AG09309 (cell line): Measurements from ENCODE around the gene TCF25.

Experiments used
- DNase-seq: peaks from one replicate; pipeline ENCODE4 v3.0.0-alpha.2; 2010; ENCODE audit warnings: low read depth
- H3K4me3 ChIP-seq: 2 replicates; pipeline ENCODE4 v1.5.1; 2011; ENCODE audit warnings: mild to moderate bottlenecking, low read depth, low read length, moderate library complexity; ENCODE audit not compliant: control insufficient read depth
- TF ChIP-seq, protein P1 (sequence below): IDR thresholded peaks from 2 replicates; pipeline ENCODE4 v1.5.1; 2011; ENCODE audit warnings: mild to moderate bottlenecking, low read depth, low read length, inconsistent platforms; ENCODE audit not compliant: insufficient read depth, control insufficient read depth; ENCODE audit errors: missing control alignments

Gene TCF25

DNA sequence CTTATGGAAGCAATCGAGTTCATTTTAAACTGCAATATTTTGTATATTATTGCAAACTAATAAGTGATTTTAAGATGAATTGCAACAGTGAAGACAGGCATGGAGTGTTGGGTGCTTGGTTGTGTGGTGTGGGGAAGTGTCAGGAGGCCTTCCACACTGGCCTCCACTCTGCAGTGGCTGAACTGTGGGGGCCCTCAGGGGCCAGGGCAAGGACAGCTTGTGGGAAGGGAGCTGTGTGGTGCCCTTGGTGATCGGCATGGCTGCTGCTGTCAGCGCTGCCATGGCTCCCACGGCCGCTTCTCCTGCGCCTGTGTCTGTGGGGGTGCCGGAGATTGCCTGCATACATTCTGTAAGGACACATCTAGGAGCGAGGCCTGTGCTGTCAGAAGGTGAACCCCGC lies 19.2 kb downstream of the TCF25 start:
- DNase-seq = no peak
- no peak overlapping the region for H3K4me3 ChIP-seq
- TF ChIP-seq, protein P1, sequence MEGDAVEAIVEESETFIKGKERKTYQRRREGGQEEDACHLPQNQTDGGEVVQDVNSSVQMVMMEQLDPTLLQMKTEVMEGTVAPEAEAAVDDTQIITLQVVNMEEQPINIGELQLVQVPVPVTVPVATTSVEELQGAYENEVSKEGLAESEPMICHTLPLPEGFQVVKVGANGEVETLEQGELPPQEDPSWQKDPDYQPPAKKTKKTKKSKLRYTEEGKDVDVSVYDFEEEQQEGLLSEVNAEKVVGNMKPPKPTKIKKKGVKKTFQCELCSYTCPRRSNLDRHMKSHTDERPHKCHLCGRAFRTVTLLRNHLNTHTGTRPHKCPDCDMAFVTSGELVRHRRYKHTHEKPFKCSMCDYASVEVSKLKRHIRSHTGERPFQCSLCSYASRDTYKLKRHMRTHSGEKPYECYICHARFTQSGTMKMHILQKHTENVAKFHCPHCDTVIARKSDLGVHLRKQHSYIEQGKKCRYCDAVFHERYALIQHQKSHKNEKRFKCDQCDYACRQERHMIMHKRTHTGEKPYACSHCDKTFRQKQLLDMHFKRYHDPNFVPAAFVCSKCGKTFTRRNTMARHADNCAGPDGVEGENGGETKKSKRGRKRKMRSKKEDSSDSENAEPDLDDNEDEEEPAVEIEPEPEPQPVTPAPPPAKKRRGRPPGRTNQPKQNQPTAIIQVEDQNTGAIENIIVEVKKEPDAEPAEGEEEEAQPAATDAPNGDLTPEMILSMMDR = no peak

GRCh38 chr16:89893642-89894548 lies 20.5 kb downstream of the TCF25 start:
- DNase-seq = no peak
- TF ChIP-seq, protein P1 = no peak
- H3K4me3 ChIP-seq = no peak overlapping the region

GRCh38 chr16:89895482-89896250 lies 22.3 kb downstream of the TCF25 start:
- TF ChIP-seq, protein P1 = no peak
- no peak for DNase-seq
- H3K4me3 ChIP-seq = no peak overlapping the region

GRCh38 chr16:89897204-89897603 lies 23.8 kb downstream of the TCF25 start:
- no peak overlapping the region for H3K4me3 ChIP-seq
- DNase-seq = no peak
- TF ChIP-seq, protein P1 = no peak

GRCh38 chr16:89898201-89898967 lies 25.0 kb downstream of the TCF25 start:
- H3K4me3 ChIP-seq = no peak overlapping the region
- DNase-seq = no peak

More at GRCh38 chr16:89898201-89898967, 25.0 kb downstream of the TCF25 start:
- TF ChIP-seq, protein P1 = no peak
